Measurements from ENCODE around the gene GSK3A.

The GSK3A gene

GRCh38 chr19:42281146-42281826, 38.9 kb upstream of the GSK3A start:
- H4K8ac ChIP-seq (ENCODE audit: low read length): peak overlapping the region; percentile 87
- peaks cover 13 to 24% of the 10 kb centered on the region in 2 experiments for H3K36me3 ChIP-seq (ENCODE audit: control insufficient read depth in 1 of 2, insufficient read depth in 2 of 2, low read depth in 1 of 2, low read length in 2 of 2)
- DNase-seq: no peak
- H3K9ac ChIP-seq (ENCODE audit: low read length): peak overlapping the region; percentile 79
- H3K4me1 ChIP-seq (ENCODE audit: control insufficient read depth, insufficient read depth, low read depth, low read length): peaks cover 71% of the 10 kb centered on the region
- H3K23ac ChIP-seq (ENCODE audit: low read length in 2 of 2): peak overlapping the region in 1 of 2 experiments; percentile 89
- peak overlapping the region; percentile 38 to 67 for H2BK12ac ChIP-seq (ENCODE audit: low read length in 2 of 2)
- H2AK5ac ChIP-seq (ENCODE audit: low read length, severe bottlenecking): peak overlapping the region; percentile 63
- H3K4me3 ChIP-seq (ENCODE audit: insufficient read depth in 1 of 2, low read depth in 1 of 2, low read length in 2 of 2): peak overlapping the region; percentile 26 to 69
- H3K27me3 ChIP-seq (ENCODE audit: control insufficient read depth in 1 of 2, insufficient read depth in 1 of 2, low read length in 2 of 2): no peaks in the 10 kb centered on the region
- peak overlapping the region; percentile 84 to 99 for H3K18ac ChIP-seq (ENCODE audit: low read depth in 1 of 2, low read length in 2 of 2)
- WGBS: 3% methylated on average over 23 of the region's 25 CpGs
- no peaks in the 10 kb centered on the region for H3K9me3 ChIP-seq (ENCODE audit: control insufficient read depth, low read length)
- H2BK120ac ChIP-seq (ENCODE audit: low read depth, low read length): peak overlapping the region; percentile 98
- H2BK15ac ChIP-seq (ENCODE audit: low read depth, poor library complexity, severe bottlenecking): peak overlapping the region; percentile 68
- H2AFZ ChIP-seq (ENCODE audit: low read depth, low read length): no peak overlapping the region
- peaks cover 6% of the 10 kb centered on the region for H3K79me1 ChIP-seq (replicated peaks; ENCODE audit: low read length, poor library complexity, severe bottlenecking)
- H4K91ac ChIP-seq (ENCODE audit: low read length): peak overlapping the region; percentile 91
- peak overlapping the region in 1 of 2 experiments; percentile 89 for H3K14ac ChIP-seq (ENCODE audit: low read length in 2 of 2)
- H3K27ac ChIP-seq (ENCODE audit: low read length, poor library complexity, severe bottlenecking): peak overlapping the region; percentile 87
- peak overlapping the region; percentile 85 for H3K4me2 ChIP-seq (ENCODE audit: low read length, poor library complexity, severe bottlenecking)
- peak overlapping the region; percentile 67 for H2BK5ac ChIP-seq (ENCODE audit: low read depth, low read length, poor library complexity, severe bottlenecking)
- peak overlapping the region; percentile 94 to 99 for H3K4ac ChIP-seq (ENCODE audit: low read depth in 1 of 2, low read length in 2 of 2)

GRCh38 chr19:42280815-42281145, 38.4 kb upstream of the GSK3A start:
- Histone ChIP-seq H3K36me3 (ENCODE audit: control insufficient read depth in 1 of 2, insufficient read depth in 2 of 2, low read depth in 1 of 2, low read length in 2 of 2) (peaks cover 18 to 22% of the 10 kb centered on the region in 2 experiments), H3K27me3 (ENCODE audit: control insufficient read depth in 1 of 2, insufficient read depth in 1 of 2, low read length in 2 of 2) (no peaks in the 10 kb centered on the region), H2BK15ac (ENCODE audit: low read depth, poor library complexity, severe bottlenecking) (peak overlapping the region; percentile 78), H3K4ac (ENCODE audit: low read depth in 1 of 2, low read length in 2 of 2) (peak overlapping the region; percentile 76 to 80), H3K9me3 (ENCODE audit: control insufficient read depth, low read length) (no peaks in the 10 kb centered on the region), H2AFZ (ENCODE audit: low read depth, low read length) (no peak overlapping the region), H3K14ac (ENCODE audit: low read length in 2 of 2) (no peak overlapping the region), H2BK120ac (ENCODE audit: low read depth, low read length) (peak overlapping the region; percentile 98), H2BK5ac (ENCODE audit: low read depth, low read length, poor library complexity, severe bottlenecking) (peak overlapping the region; percentile 80), H3K18ac (ENCODE audit: low read depth in 1 of 2, low read length in 2 of 2) (peak overlapping the region; percentile 89 to 99), H3K4me3 (ENCODE audit: insufficient read depth in 1 of 2, low read depth in 1 of 2, low read length in 2 of 2) (peak overlapping the region; percentile 69 to 86), H2AK5ac (ENCODE audit: low read length, severe bottlenecking) (no peak overlapping the region), H3K4me2 (ENCODE audit: low read length, poor library complexity, severe bottlenecking) (peak overlapping the region; percentile 85), H4K8ac (ENCODE audit: low read length) (peak overlapping the region; percentile 92), H3K79me1 (replicated peaks; ENCODE audit: low read length, poor library complexity, severe bottlenecking) (peaks cover 1% of the 10 kb centered on the region), H2BK12ac (ENCODE audit: low read length in 2 of 2) (peak overlapping the region in 1 of 2 experiments; percentile 45), H3K4me1 (ENCODE audit: control insufficient read depth, insufficient read depth, low read depth, low read length) (peaks cover 69% of the 10 kb centered on the region), H3K27ac (ENCODE audit: low read length, poor library complexity, severe bottlenecking) (peak overlapping the region; percentile 57), H3K23ac (ENCODE audit: low read length in 2 of 2) (no peak overlapping the region), H3K9ac (ENCODE audit: low read length) (peak overlapping the region; percentile 79), H4K91ac (ENCODE audit: low read length) (peak overlapping the region; percentile 91)
- 0% methylated on average over 18 of the region's 20 CpGs for WGBS
- peak; percentile 81 for DNase-seq

GRCh38 chr19:42279902-42280814, 37.8 kb upstream of the GSK3A start:
- H3K9ac ChIP-seq (ENCODE audit: low read length): peak overlapping the region; percentile 79
- H2BK12ac ChIP-seq (ENCODE audit: low read length in 2 of 2): peak overlapping the region; percentile 45 to 83
- H3K27me3 ChIP-seq (ENCODE audit: control insufficient read depth in 1 of 2, insufficient read depth in 1 of 2, low read length in 2 of 2): no peaks in the 10 kb centered on the region
- H3K4ac ChIP-seq (ENCODE audit: low read depth in 1 of 2, low read length in 2 of 2): peak overlapping the region; percentile 76 to 85
- peak; percentile 93 for DNase-seq
- peak overlapping the region; percentile 80 for H2BK5ac ChIP-seq (ENCODE audit: low read depth, low read length, poor library complexity, severe bottlenecking)
- peak overlapping the region; percentile 94 for H2BK15ac ChIP-seq (ENCODE audit: low read depth, poor library complexity, severe bottlenecking)
- no peak overlapping the region for H2AFZ ChIP-seq (ENCODE audit: low read depth, low read length)
- under 1% methylated on average over 69 of the region's 89 CpGs for WGBS
- H2AK5ac ChIP-seq (ENCODE audit: low read length, severe bottlenecking): no peak overlapping the region
- H3K18ac ChIP-seq (ENCODE audit: low read depth in 1 of 2, low read length in 2 of 2): peak overlapping the region; percentile 89 to 99
- H3K4me2 ChIP-seq (ENCODE audit: low read length, poor library complexity, severe bottlenecking): peak overlapping the region; percentile 85
- no peak overlapping the region for H3K23ac ChIP-seq (ENCODE audit: low read length in 2 of 2)
- H3K9me3 ChIP-seq (ENCODE audit: control insufficient read depth, low read length): no peaks in the 10 kb centered on the region
- peak overlapping the region in 1 of 2 experiments; percentile 68 for H3K14ac ChIP-seq (ENCODE audit: low read length in 2 of 2)
- H3K4me1 ChIP-seq (ENCODE audit: control insufficient read depth, insufficient read depth, low read depth, low read length): peaks cover 67% of the 10 kb centered on the region
- no peaks in the 10 kb centered on the region for H3K79me1 ChIP-seq (replicated peaks; ENCODE audit: low read length, poor library complexity, severe bottlenecking)
- H4K91ac ChIP-seq (ENCODE audit: low read length): peak overlapping the region; percentile 91
- peak overlapping the region; percentile 69 to 86 for H3K4me3 ChIP-seq (ENCODE audit: insufficient read depth in 1 of 2, low read depth in 1 of 2, low read length in 2 of 2)
- peak overlapping the region; percentile 98 for H2BK120ac ChIP-seq (ENCODE audit: low read depth, low read length)
- peaks cover 24% of the 10 kb centered on the region in 2 experiments for H3K36me3 ChIP-seq (ENCODE audit: control insufficient read depth in 1 of 2, insufficient read depth in 2 of 2, low read depth in 1 of 2, low read length in 2 of 2)
- H4K8ac ChIP-seq (ENCODE audit: low read length): peak overlapping the region; percentile 92
- H3K27ac ChIP-seq (ENCODE audit: low read length, poor library complexity, severe bottlenecking): peak overlapping the region; percentile 90
